Liver (tissue), 9 donors: ENCODE results near the gene WDR27. TPM values are rescaled to one million over a fixed set of nuclear protein-coding genes. Genes with fewer than 3 reads are reported as not detected.

Experiments used
- DNase-seq: peaks from one replicate; pipeline ENCODE4 v3.0.0-alpha.2; 2017; ENCODE audit warnings: low spot score
- H3K27ac ChIP-seq, 2 donors: one replicate each; pipeline ENCODE4 v1.7.0; 2013; ENCODE audit warnings: inconsistent platforms in 2 of 2, low read length in 2 of 2, control low read depth in 1 of 2, low read depth in 1 of 2, mild to moderate bottlenecking in 1 of 2
- H3K27me3 ChIP-seq, 4 donors: one replicate each; pipeline versions ENCODE4 v1.6.1 to v1.7.0; 2013; ENCODE audit warnings: low read length in 3 of 4, inconsistent platforms in 1 of 4, mild to moderate bottlenecking in 1 of 4, moderate library complexity in 1 of 4; ENCODE audit not compliant: control insufficient read depth in 4 of 4, insufficient read depth in 4 of 4
- H3K36me3 ChIP-seq, 4 donors: one replicate each; pipeline versions ENCODE4 v1.6.1 to v1.7.0; 2013; ENCODE audit warnings: low read length in 3 of 4, mild to moderate bottlenecking in 3 of 4, low read depth in 1 of 4, moderate library complexity in 1 of 4; ENCODE audit not compliant: control insufficient read depth in 4 of 4, insufficient read depth in 3 of 4
- H3K4me1 ChIP-seq, 4 donors: one replicate each; pipeline versions ENCODE4 v1.6.1 to v1.7.0; 2013; ENCODE audit warnings: low read length in 3 of 4, mild to moderate bottlenecking in 3 of 4, moderate library complexity in 1 of 4; ENCODE audit not compliant: control insufficient read depth in 4 of 4, insufficient read depth in 4 of 4
- H3K4me3 ChIP-seq, 3 donors: one replicate each; pipeline versions ENCODE4 v1.6.1 to v1.7.0; 2013; ENCODE audit warnings: low read length in 3 of 3, control low read depth in 1 of 3, low read depth in 1 of 3, mild to moderate bottlenecking in 1 of 3
- H3K9ac ChIP-seq, 2 donors: one replicate each; pipeline ENCODE4 v1.7.0; 2013; ENCODE audit warnings: low read length in 2 of 2, mild to moderate bottlenecking in 2 of 2, moderate library complexity in 2 of 2, control low read depth in 1 of 2, low read depth in 1 of 2
- H3K9me3 ChIP-seq, 4 donors: one replicate each; pipeline versions ENCODE4 v1.6.1 to v1.7.0; 2013; ENCODE audit warnings: low read length in 3 of 4; ENCODE audit not compliant: control insufficient read depth in 4 of 4
- EGR1 ChIP-seq, 2 donors: IDR thresholded peaks; 2 replicates each; pipeline ENCODE4 v1.6.1; 2016 to 2018; ENCODE audit warnings: antibody characterized with exemption in 2 of 2, low read depth in 2 of 2
- FOXA1 ChIP-seq: IDR thresholded peaks from 2 replicates; pipeline ENCODE4 v1.6.1; 2016; ENCODE audit warnings: antibody characterized with exemption
- FOXA2 ChIP-seq: IDR thresholded peaks from 2 replicates; pipeline ENCODE4 v1.6.1; 2016; ENCODE audit warnings: antibody characterized with exemption
- GABPA ChIP-seq, 2 donors: IDR thresholded peaks in 1 of 2; conservative IDR thresholded peaks in 1 of 2; 2 replicates each; pipeline ENCODE4 v1.6.1; 2016; ENCODE audit warnings: antibody characterized with exemption in 2 of 2, mild to moderate bottlenecking in 1 of 2, moderate library complexity in 1 of 2
- HNF4A ChIP-seq, 2 donors: conservative IDR thresholded peaks; 2 replicates each; pipeline ENCODE4 v1.6.1; 2016; ENCODE audit warnings: antibody characterized with exemption in 2 of 2, mild to moderate bottlenecking in 2 of 2
- HNF4G ChIP-seq: IDR thresholded peaks from 2 replicates; pipeline ENCODE4 v1.6.1; 2016; ENCODE audit warnings: antibody characterized with exemption
- JUND ChIP-seq, 2 donors: IDR thresholded peaks; 2 replicates each; pipeline ENCODE4 v1.6.1; 2016; ENCODE audit warnings: antibody characterized with exemption in 2 of 2
- MAX ChIP-seq: IDR thresholded peaks from 2 replicates; pipeline ENCODE4 v1.6.1; 2016; ENCODE audit warnings: antibody characterized with exemption
- NR2F2 ChIP-seq: IDR thresholded peaks from 2 replicates; pipeline ENCODE4 v1.6.1; 2016; ENCODE audit warnings: antibody characterized with exemption
- RAD21 ChIP-seq, 2 donors: IDR thresholded peaks; 2 replicates each; pipeline ENCODE4 v1.6.1; 2016; ENCODE audit warnings: antibody characterized with exemption in 2 of 2, mild to moderate bottlenecking in 2 of 2
- REST ChIP-seq: IDR thresholded peaks from 2 replicates; pipeline ENCODE4 v1.6.1; 2016; ENCODE audit warnings: antibody characterized with exemption, mild to moderate bottlenecking
- RXRA ChIP-seq, 2 donors: IDR thresholded peaks; 2 replicates each; pipeline ENCODE4 v1.6.1; 2017 to 2018; ENCODE audit warnings: antibody characterized with exemption in 2 of 2, mild to moderate bottlenecking in 1 of 2
- SP1 ChIP-seq: IDR thresholded peaks from 2 replicates; pipeline ENCODE4 v1.6.1; 2018; ENCODE audit warnings: antibody characterized with exemption, mild to moderate bottlenecking
- TAF1 ChIP-seq: conservative IDR thresholded peaks from 2 replicates; pipeline ENCODE4 v1.6.1; 2016; ENCODE audit warnings: antibody characterized with exemption, mild to moderate bottlenecking
- YY1 ChIP-seq: IDR thresholded peaks from 2 replicates; pipeline ENCODE4 v1.6.1; 2016; ENCODE audit warnings: antibody characterized with exemption, mild to moderate bottlenecking
- WGBS: extraction: QIAGEN DNeasy Blood & Tissue Kit; methylation state at CpG from one replicate; pipeline ENCODE4 v1.1.7; 2013; 5-methylcytosine and 5-hydroxymethylcytosine counted together
- polyA plus RNA-seq, 2 donors: library from polyadenylated mRNA; stranded (reverse) in 1 of 2; unstranded in 1 of 2; fragments of 200-250 nt in 1 of 2; fragments of >200 nt in 1 of 2; fragmentation: Nextera tagmentation in 1 of 2; extraction: Ambion mirVana in 1 of 2; gene quantifications; one replicate each; pipeline versions ENCODE4 v1.2.1 to v1.2.3, GENCODE V29; 2013 to 2015
- total RNA-seq, 2 donors: library from RNA; depleted of rRNA; stranded (reverse); fragments of >200 nt; gene quantifications; one replicate each; pipeline ENCODE4 v1.2.3, GENCODE V29; 2014
- TF ChIP-seq, protein P1 (sequence below): IDR thresholded peaks from 2 replicates; pipeline ENCODE4 v1.6.1; 2016; ENCODE audit warnings: antibody characterized with exemption
- TF ChIP-seq, protein P2 (sequence below): fragments of 150-350 bp; IDR thresholded peaks from 2 replicates; pipeline ENCODE4 v1.5.1; 2017; ENCODE audit warnings: improper control_type of control experiment, low read depth, low read length; ENCODE audit not compliant: missing input control
- donor health status: healthy.
- donor health status: healthy.
- donor health status: healthy.
- donor health status: healthy.
- donor health status: healthy.

WDR27 gene
- total and polyA plus RNA-seq, 4 donors, result 3.7 to 20.1 (median 7.7) TPM

DNA sequence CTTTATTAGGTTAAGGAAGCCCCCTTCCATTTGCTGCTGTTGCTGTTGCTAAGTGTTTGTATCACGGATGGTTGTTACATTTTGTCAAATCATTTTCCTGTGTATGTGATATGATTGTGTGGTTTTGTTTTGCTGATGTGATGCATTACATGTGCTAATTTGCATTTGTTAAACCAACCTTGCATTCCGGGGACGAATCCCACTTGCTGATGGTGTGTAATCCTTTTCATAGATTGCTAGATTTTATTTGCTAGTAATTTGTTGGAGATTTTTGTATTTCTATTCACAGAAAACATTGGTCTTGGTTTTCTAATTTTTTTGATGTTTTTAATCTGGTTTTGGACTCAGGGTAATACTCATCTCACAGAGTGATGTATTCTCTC is 167.8 kb downstream of the WDR27 start (continued):
- TF ChIP-seq, protein P1, sequence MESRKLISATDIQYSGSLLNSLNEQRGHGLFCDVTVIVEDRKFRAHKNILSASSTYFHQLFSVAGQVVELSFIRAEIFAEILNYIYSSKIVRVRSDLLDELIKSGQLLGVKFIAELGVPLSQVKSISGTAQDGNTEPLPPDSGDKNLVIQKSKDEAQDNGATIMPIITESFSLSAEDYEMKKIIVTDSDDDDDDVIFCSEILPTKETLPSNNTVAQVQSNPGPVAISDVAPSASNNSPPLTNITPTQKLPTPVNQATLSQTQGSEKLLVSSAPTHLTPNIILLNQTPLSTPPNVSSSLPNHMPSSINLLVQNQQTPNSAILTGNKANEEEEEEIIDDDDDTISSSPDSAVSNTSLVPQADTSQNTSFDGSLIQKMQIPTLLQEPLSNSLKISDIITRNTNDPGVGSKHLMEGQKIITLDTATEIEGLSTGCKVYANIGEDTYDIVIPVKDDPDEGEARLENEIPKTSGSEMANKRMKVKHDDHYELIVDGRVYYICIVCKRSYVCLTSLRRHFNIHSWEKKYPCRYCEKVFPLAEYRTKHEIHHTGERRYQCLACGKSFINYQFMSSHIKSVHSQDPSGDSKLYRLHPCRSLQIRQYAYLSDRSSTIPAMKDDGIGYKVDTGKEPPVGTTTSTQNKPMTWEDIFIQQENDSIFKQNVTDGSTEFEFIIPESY, result no peak
- no peak for TF ChIP-seq HNF4G

GRCh38 chr6:169533301-169534038 is 168.4 kb downstream of the WDR27 start:
- Histone ChIP-seq H3K9me3 (peaks cover 7 to 10% (median 9%) of the 10 kb centered on the region in 4 donors), H3K9ac (no peak overlapping the region), H3K27me3 (no peaks in the 10 kb centered on the region), H3K27ac (no peak overlapping the region), H3K4me3 (no peak overlapping the region), H3K4me1 (peaks cover 0 to 27% (median 16%) of the 10 kb centered on the region in 4 donors), H3K36me3 (no peaks in the 10 kb centered on the region)
- DNase-seq, result no peak
- TF ChIP-seq SP1 (no peak), REST (no peak), FOXA2 (no peak), FOXA1 (no peak), MAX (no peak), RXRA (IDR thresholded peaks at IDR 0.05) (no peak), RAD21 (IDR thresholded peaks at IDR 0.05) (no peak), JUND (IDR thresholded peaks at IDR 0.05) (no peak), HNF4G (no peak), GABPA (IDR thresholded peaks at IDR 0.05 in 1 of 2, conservative IDR thresholded peaks at IDR 0.05 in 1 of 2) (no peak), HNF4A (conservative IDR thresholded peaks at IDR 0.05) (no peak), EGR1 (IDR thresholded peaks at IDR 0.05; ENCODE audit: low read depth in 2 of 2) (no peak), TAF1 (no peak), NR2F2 (no peak), YY1 (no peak)
- TF ChIP-seq, protein P1, result no peak
- TF ChIP-seq, protein P2, sequence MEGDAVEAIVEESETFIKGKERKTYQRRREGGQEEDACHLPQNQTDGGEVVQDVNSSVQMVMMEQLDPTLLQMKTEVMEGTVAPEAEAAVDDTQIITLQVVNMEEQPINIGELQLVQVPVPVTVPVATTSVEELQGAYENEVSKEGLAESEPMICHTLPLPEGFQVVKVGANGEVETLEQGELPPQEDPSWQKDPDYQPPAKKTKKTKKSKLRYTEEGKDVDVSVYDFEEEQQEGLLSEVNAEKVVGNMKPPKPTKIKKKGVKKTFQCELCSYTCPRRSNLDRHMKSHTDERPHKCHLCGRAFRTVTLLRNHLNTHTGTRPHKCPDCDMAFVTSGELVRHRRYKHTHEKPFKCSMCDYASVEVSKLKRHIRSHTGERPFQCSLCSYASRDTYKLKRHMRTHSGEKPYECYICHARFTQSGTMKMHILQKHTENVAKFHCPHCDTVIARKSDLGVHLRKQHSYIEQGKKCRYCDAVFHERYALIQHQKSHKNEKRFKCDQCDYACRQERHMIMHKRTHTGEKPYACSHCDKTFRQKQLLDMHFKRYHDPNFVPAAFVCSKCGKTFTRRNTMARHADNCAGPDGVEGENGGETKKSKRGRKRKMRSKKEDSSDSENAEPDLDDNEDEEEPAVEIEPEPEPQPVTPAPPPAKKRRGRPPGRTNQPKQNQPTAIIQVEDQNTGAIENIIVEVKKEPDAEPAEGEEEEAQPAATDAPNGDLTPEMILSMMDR, result no peak
- WGBS, result 99% methylated on average over 6 of the region's 6 CpGs
